ENCODE data around the gene CD320.
"Not testable (repeated sequence)": the region's sequence is repeated elsewhere in the genome, so short reads cannot be mapped to it uniquely, and the experiment has no call there.

The CD320 gene

DNA sequence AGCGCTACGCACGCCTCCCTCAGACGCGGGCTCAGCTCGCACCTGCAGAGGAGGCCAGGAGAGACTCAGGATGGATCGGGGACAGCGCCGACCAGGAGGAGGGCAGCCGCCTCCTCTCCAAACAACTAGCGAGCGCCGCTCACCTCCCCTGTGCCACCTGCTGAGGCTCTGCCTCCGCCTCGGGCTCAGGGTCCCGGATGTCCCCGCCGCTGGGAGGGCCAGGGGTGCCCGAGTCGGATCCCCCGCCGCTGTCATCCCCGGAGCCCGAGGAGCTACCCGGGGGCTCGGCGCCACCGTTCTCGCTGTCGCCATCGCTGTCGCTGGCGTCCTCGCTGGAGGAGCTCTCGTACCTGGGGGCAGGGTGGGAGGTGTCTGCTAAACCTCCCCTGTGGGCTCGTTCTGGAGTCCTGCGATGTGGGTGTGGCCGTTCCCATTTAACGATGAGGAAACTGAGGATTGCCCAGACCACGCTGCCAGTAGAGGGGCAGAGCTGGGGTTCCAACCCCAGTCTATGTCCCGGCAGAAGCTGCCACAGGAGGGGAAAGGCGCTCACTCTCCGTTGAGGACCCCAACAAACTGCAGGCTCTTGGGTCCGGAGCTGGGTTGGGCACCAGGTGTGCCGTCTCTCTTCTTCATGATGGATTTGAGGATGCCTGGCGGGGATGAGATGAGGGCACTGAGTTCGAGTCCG, 25.8 kb upstream of the CD320 start:
- DNase-seq (ENCODE audit: low read depth), result no peak

DNA sequence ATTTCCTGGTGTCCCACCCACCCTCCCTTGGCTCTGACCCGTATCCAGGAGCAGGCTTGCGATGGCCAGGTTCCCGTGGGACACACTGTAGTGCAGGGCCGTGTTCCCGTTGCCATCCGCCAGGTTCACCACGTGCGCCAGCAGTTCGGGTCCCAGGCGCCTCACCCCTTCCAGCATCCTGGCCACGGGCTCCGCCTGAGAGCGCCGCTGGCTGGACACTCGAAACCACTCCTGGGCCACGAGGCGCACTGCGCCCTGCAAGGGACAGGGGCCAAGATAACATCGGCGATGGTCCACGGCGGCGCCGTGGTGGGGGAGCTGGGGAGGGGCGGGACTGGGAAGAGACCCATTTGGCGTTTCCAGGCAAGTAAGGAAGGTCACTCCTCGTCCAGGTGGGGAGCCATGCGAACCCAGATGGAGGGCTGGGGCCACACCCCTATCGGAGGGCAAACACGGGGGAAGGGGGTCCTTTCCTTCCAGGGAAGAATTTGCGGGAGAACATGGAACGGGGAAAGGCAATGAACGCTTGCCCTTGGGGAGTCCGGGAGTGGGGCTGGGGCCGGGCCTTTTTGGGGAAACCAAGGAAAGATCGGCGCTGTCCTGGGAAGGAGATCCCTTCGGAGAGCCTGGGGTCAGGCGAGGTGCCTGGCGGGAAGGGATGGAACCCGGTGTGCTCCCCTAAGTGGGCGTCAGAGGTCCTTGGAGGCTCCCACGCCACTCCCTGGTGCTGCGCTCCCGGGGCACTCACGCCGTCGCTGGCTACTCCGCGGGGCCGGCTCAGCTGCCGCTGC, 25.0 kb upstream of the CD320 start:
- DNase-seq (ENCODE audit: low read depth), result no peak

GRCh38 chr19:8331263-8331845, 23.2 kb upstream of the CD320 start:
- no peak for DNase-seq (ENCODE audit: low read depth)

DNA sequence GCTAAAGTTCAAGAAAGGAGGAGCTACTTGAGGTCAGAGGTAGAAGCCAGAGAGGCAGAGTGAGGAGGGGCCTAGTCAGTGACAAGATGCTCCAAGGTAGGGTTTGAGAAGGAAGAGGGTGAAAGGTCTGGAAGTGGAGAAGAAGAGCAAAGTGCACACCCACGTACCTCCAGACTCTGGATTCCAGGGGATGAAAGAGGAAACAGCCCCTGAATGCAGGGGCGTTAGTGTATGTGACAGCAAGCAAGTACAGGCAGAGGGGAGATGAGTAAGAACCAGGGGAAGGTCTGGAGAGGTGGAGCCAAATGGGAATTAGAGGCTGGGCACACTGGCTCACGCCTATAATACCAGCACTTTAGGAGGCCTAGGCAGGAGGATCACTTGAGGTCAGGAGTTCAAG, 21.8 kb upstream of the CD320 start:
- DNase-seq (ENCODE audit: low read depth), result no peak

- DNase-seq (ENCODE audit: low read depth), result no peak
Observed at GRCh38 chr19:8325454-8325853, 17.3 kb upstream of the CD320 start.

- no peak for DNase-seq (ENCODE audit: low read depth)
Observed at GRCh38 chr19:8324186-8325050, 16.3 kb upstream of the CD320 start.

GRCh38 chr19:8323781-8324185, 15.6 kb upstream of the CD320 start:
- no peak for DNase-seq (ENCODE audit: low read depth)

DNA sequence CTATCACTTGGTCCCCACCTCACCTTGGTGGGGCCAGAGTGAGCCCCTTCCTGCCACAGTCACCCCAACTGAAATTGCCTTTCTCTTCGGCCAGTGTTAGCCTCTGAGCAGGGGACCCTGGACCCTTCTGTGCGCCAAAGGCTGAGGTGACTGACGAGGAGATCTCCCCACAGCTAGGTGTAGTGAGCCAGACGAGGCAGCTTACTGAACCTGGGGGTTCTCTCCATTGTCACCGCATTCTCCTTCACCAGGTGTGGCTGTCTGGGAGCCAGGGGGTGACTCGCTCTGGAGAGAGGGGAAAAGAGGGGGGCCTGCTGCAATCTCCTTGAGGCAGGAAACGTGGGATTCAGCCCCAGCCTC, 14.5 kb upstream of the CD320 start:
- DNase-seq (ENCODE audit: low read depth), result no peak

DNA sequence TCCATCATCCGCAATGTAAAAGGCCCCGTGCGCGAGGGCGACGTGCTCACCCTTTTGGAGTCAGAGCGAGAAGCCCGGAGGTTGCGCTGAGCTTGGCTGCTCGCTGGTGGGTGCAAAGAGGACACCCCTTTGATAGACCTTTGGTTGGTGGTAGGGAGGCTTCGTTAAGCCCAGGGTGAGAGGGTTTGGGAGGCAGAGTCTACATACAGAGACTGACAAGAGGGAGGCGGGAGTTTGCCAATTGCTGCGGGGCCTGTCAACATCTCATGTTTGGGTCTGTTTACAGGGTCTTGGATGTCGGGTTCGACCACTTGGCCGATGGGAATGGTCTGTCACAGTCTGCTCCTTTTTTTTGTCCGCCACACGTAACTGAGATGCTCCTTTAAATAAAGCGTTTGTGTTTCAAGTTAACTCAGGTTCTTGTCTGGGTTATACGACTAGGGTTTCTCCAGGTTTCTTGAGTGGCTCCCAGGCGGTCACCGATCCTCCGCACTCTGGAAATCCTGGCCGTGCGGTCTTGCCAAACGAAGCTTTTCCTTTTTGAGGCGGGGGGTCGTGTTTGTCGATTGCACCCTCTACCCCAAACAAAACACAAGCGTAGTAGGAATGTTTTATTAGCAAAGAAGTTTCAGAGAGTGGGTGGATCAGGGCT, 14.0 kb upstream of the CD320 start:
- DNase-seq (ENCODE audit: low read depth), result no peak

- DNase-seq (ENCODE audit: low read depth), result peak; percentile 94
Observed at GRCh38 chr19:8321067-8321985, 13.2 kb upstream of the CD320 start, which contains the start of the genes NDUFA7 and RPS28. NDUFA7 (minus strand) TSS chr19:8321375; CDS start chr19:8321358, 17 bp downstream. RPS28 (plus strand) TSS chr19:8321496; CDS start chr19:8321531, 35 bp downstream.

- DNase-seq (ENCODE audit: low read depth), result no peak
Observed at GRCh38 chr19:8320564-8321066, 12.5 kb upstream of the CD320 start.

DNA sequence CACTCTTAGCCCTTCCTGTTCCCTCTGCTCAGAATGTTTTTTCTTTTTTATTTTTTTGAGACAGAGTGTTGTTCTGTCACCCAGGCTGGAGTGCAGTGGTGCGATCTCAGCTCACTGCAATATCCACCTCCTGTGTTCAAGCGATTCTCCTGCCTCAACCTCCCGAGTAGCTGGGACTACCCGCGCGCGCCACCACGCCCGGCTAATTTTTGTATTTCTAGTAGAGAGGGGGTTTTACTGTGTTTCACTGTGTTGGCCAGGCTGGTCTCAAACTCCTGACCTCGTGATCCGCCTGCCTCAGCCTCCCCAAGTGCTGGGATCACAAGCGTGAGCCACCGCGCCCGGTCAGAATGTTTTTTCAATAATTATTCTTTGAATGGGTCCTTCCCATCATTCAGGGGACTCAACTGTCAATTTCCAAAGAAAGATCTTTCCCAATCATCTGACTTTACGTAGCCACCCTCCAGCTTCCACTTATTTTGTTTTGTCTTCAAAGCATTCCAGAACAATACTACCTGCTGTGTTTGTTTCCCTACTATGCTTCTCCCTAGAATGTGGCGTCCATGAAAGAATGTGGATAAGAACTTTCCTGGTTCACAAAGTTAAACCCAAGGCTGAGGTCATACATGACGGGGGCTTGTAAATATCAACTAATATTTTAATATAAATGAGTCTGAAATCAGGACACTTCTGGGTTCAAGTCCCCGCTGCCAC, 11.8 kb upstream of the CD320 start:
- DNase-seq (ENCODE audit: low read depth), result no peak

DNA sequence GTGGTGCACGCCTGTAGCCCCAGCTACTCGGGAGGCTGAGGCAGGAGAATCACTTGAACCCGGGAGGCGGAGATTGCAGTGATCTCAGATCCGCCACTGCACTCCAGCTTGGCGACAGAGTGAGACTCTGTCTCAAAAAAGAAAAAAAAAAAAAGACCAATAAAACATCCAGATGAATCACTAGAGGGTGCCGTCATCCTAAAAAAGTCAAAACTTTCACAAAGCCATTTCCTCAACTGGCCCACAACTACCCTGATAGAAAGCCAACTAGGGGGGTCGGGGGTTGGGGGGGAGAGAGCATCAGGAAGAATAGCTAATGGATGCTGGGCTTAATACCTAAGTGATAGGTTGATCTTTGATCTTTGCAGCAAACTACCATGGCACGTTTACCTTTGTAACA, 10.7 kb upstream of the CD320 start:
- not testable (repeated sequence) for DNase-seq (ENCODE audit: low read depth)

GRCh38 chr19:8316351-8317125, 8.4 kb upstream of the CD320 start:
- no peak for DNase-seq (ENCODE audit: low read depth)

GRCh38 chr19:8314981-8315640, 7.0 kb upstream of the CD320 start:
- not testable (repeated sequence) for DNase-seq (ENCODE audit: low read depth)

DNA sequence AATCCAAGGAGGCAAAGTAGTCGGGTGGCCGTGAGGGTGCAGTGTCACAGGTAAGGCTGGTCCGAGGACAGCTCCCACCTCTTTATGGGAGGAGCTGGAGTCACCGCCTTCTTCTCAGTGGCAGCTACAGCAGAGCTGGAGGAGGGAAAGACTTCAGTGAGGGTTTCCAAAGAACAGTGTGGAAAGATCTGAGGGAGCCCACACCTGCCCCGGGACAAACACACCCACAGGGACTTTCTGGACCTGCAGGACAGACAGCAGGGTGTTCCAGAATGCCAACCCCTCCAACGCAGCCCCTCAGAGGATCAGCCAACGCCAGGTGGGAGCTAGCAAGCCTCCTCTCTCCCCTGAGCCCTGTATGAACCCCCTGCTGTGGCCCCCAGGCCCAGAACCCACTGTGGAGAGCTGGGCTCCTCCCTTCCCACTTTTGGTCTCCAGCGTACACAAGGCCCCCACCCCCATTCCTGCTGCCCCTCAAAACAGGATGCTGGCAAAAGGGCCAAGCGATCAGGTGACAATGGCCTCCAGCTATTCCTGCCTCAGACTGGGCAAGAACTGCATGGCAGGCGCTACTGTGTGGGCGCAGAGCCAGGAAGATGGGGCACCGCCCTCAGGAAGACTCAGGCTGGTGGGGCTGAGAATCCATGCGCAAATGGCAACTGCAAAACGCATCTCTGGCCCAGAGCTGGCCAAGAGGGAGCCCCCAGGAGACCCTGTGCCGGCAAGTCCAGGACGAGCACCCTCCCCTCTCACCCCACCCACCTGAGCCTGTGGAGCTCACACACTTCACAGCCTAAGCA, 3.5 kb upstream of the CD320 start:
- no peak for DNase-seq (ENCODE audit: low read depth)

DNA sequence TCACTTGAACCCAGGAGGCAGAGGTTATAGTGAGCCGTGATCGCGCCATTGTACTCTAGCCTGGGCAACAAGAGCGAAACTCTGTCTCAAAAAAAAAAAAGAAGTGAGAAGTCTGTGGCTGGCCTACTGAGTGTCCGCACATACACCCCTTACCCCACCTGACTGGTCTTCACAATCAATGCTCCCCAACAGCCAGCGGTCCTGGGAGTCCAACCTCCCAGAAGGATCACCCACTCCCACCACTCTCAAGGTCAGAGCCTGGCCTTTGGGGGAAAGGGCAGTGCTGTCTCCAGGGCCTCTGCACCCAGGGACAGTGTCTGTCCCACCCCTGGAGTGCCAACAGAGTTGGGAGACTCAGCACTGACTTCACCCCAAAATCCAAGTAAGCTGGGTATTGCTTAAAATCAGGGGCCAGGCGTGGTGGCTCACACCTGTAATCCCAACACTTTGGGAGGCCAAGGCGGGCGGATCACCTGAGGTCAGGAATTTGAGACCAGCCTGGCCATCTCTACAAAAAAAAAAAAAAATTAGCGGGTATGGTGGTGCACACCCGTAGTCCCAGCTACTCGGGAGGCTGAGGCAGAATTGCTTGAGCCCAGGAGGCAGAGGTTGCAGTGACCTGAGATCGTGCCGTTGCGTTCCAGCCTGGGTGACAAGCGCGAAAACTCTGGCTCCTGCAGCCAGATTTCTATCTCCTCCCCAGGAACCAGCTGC, 2.3 kb upstream of the CD320 start:
- DNase-seq (ENCODE audit: low read depth), result no peak
